Muscle of arm (tissue), 12 donors: ENCODE measurements around the gene CFAP45. TPM values are rescaled to one million over a fixed set of nuclear protein-coding genes. Genes with fewer than 3 reads are reported as not detected.
A peak's percentile ranks its signal among the peaks of the same experiment; 100 is the strongest.

Experiments used
- DNase-seq: peaks from one replicate; pipeline ENCODE4 v3.0.0-alpha.2; 2013
- polyA plus RNA-seq, 12 donors: library from polyadenylated mRNA; unstranded; fragments of 120-200 nt; gene quantifications; one replicate each; pipeline ENCODE4 v1.2.1, GENCODE V29; 2013; ENCODE audit not compliant: insufficient read length in 12 of 12

Gene CFAP45
- polyA plus RNA-seq, 12 donors: 0.22 to 0.54 (median 0.27) TPM; not detected in 2

GRCh38 chr1:159924025-159924790 lies 24.2 kb upstream of the CFAP45 start:
- peak; percentile 75 for DNase-seq

GRCh38 chr1:159923203-159924024 lies 23.4 kb upstream of the CFAP45 start:
- DNase-seq: peak; percentile 88

- peak; percentile 65 for DNase-seq
These were observed 22.7 kb upstream of the CFAP45 start for GRCh38 chr1:159922511-159923202.

- no peak for DNase-seq
These were observed 21.9 kb upstream of the CFAP45 start for GRCh38 chr1:159921700-159922504.

- no peak for DNase-seq
These were observed 21.3 kb upstream of the CFAP45 start for GRCh38 chr1:159921251-159921650.

- no peak for DNase-seq
These were observed 20.7 kb upstream of the CFAP45 start for GRCh38 chr1:159920651-159921050.

GRCh38 chr1:159920202-159920601 lies 20.2 kb upstream of the CFAP45 start:
- no peak for DNase-seq

GRCh38 chr1:159919236-159919865 lies 19.4 kb upstream of the CFAP45 start:
- DNase-seq: no peak

GRCh38 chr1:159918352-159919200 lies 18.6 kb upstream of the CFAP45 start:
- no peak for DNase-seq

- DNase-seq: no peak
These were observed 17.8 kb upstream of the CFAP45 start for GRCh38 chr1:159917533-159918351.

- no peak for DNase-seq
These were observed 16.5 kb upstream of the CFAP45 start for GRCh38 chr1:159916242-159917051.

GRCh38 chr1:159915571-159916241 lies 15.7 kb upstream of the CFAP45 start:
- no peak for DNase-seq

GRCh38 chr1:159914252-159915018 lies 14.5 kb upstream of the CFAP45 start:
- DNase-seq: no peak

- DNase-seq: no peak
These were observed 13.7 kb upstream of the CFAP45 start for GRCh38 chr1:159913451-159914192.

- no peak for DNase-seq
These were observed 11.5 kb upstream of the CFAP45 start for GRCh38 chr1:159911326-159912070.
